Neural cell (in vitro differentiated cells): ENCODE data around the gene C1QTNF9B. TPM values are rescaled to one million over a fixed set of nuclear protein-coding genes. Genes with fewer than 3 reads are reported as not detected.

Source experiments
- H2AFZ ChIP-seq: fragments of 200-600, 300-800 bp; sonication (generic), shearing (Covaris generic); 2 replicates; pipeline ENCODE4 v1.6.0; 2014; ENCODE audit warnings: low read depth, mild to moderate bottlenecking, antibody characterized with exemption, low read length, moderate library complexity
- H3F3A ChIP-seq: fragments of 200-600 bp; shearing (Covaris generic); 2 replicates; pipeline ENCODE4 v1.6.1; 2016; ENCODE audit warnings: mild to moderate bottlenecking, moderate library complexity, mixed read lengths, antibody characterized with exemption, low read length; ENCODE audit not compliant: insufficient read depth, poor library complexity, severe bottlenecking
- H3K27ac ChIP-seq: fragments of 200-600, 300-800 bp; sonication (generic), shearing (Covaris generic); 2 replicates; pipeline ENCODE4 v1.5.1; 2014; ENCODE audit warnings: mild to moderate bottlenecking, low read length, moderate library complexity
- H3K27me3 ChIP-seq: fragments of 300-800, 200-600 bp; sonication (generic), shearing (Covaris generic); 2 replicates; pipeline ENCODE4 v1.6.0; 2014; ENCODE audit warnings: mild to moderate bottlenecking, low read depth, low read length, moderate library complexity; ENCODE audit not compliant: insufficient read depth
- H3K36me3 ChIP-seq: fragments of 300-800, 200-600 bp; sonication (generic), shearing (Covaris generic); 2 replicates; pipeline ENCODE4 v1.5.1; 2014; ENCODE audit warnings: mild to moderate bottlenecking, antibody characterized with exemption, low read length, moderate library complexity; ENCODE audit not compliant: insufficient read depth
- H3K4me2 ChIP-seq: fragments of 300-800, 200-600 bp; sonication (generic), shearing (Covaris generic); 2 replicates; pipeline ENCODE4 v1.6.0; 2014; ENCODE audit warnings: mild to moderate bottlenecking, low read length
- H3K4me3 ChIP-seq: fragments of 300-800, 200-600 bp; sonication (generic), shearing (Covaris generic); 2 replicates; pipeline ENCODE4 v1.5.1; 2014; ENCODE audit warnings: mild to moderate bottlenecking, low read length, moderate library complexity
- H3K79me2 ChIP-seq: fragments of 200-600 bp; shearing (Covaris generic); replicated peaks from 2 replicates; pipeline ENCODE4 v1.6.0; 2014; ENCODE audit warnings: mild to moderate bottlenecking, low read length, moderate library complexity; ENCODE audit not compliant: insufficient read depth
- H3K9ac ChIP-seq: fragments of 300-800, 200-600 bp; sonication (generic), shearing (Covaris generic); 2 replicates; pipeline ENCODE4 v1.6.1; 2016; ENCODE audit warnings: mild to moderate bottlenecking, low read length, mixed read lengths
- H3K9me2 ChIP-seq: fragments of 200-600 bp; shearing (Covaris generic); 2 replicates; pipeline ENCODE4 v1.6.1; 2016; ENCODE audit warnings: mild to moderate bottlenecking, low read length, mixed read lengths; ENCODE audit not compliant: insufficient read depth
- H3K9me3 ChIP-seq: fragments of 200-600, 300-800 bp; sonication (generic), shearing (Covaris generic); 2 replicates; pipeline ENCODE4 v1.6.1; 2016; ENCODE audit warnings: mild to moderate bottlenecking, mixed run types, low read length, moderate library complexity, mixed read lengths
- H4K20me1 ChIP-seq: fragments of 200-600 bp; shearing (Covaris generic); 2 replicates; pipeline ENCODE4 v1.6.1; 2016; ENCODE audit warnings: mild to moderate bottlenecking, mixed run types; ENCODE audit not compliant: insufficient read depth
- CTCF ChIP-seq: fragments of 450-650 bp; IDR thresholded peaks from 2 replicates; pipeline ENCODE4 v1.5.1; 2014; ENCODE audit warnings: antibody characterized with exemption, mild to moderate bottlenecking, moderate library complexity; ENCODE audit not compliant: poor library complexity, severe bottlenecking
- EP300 ChIP-seq: fragments of 450-650 bp; conservative IDR thresholded peaks from 2 replicates; pipeline ENCODE4 v1.6.1; 2014; ENCODE audit warnings: antibody characterized with exemption, mild to moderate bottlenecking, moderate library complexity; ENCODE audit not compliant: poor library complexity, severe bottlenecking
- EZH2 ChIP-seq: fragments of 200-600, 300-800 bp; shearing (Covaris generic), sonication (generic); IDR thresholded peaks from 2 replicates; pipeline ENCODE4 v1.6.1; 2014; ENCODE audit warnings: antibody characterized with exemption, low read length, borderline replicate concordance, mild to moderate bottlenecking; ENCODE audit not compliant: insufficient read depth, poor library complexity, severe bottlenecking
- MXI1 ChIP-seq: fragments of 450-650 bp; conservative IDR thresholded peaks from 2 replicates; pipeline ENCODE4 v1.6.1; 2014; ENCODE audit warnings: antibody characterized with exemption, mild to moderate bottlenecking; ENCODE audit not compliant: poor library complexity, severe bottlenecking
- POLR2AphosphoS5 ChIP-seq: IDR thresholded peaks from 2 replicates; pipeline ENCODE4 v1.6.1; 2012
- RAD21 ChIP-seq: fragments of 450-650 bp; conservative IDR thresholded peaks from 2 replicates; pipeline ENCODE4 v1.6.1; 2014; ENCODE audit warnings: antibody characterized with exemption, mild to moderate bottlenecking, moderate library complexity
- REST ChIP-seq: IDR thresholded peaks from 2 replicates; pipeline ENCODE4 v1.6.1; 2012; ENCODE audit warnings: borderline replicate concordance
- SMC3 ChIP-seq: fragments of 450-650 bp; conservative IDR thresholded peaks from 2 replicates; pipeline ENCODE4 v1.6.1; 2014; ENCODE audit warnings: antibody characterized with exemption, mild to moderate bottlenecking, moderate library complexity; ENCODE audit not compliant: poor library complexity
- TAF1 ChIP-seq: IDR thresholded peaks from 2 replicates; pipeline ENCODE4 v1.6.1; 2012; ENCODE audit warnings: low read depth
- polyA plus RNA-seq: library from polyadenylated mRNA; depleted of rRNA; stranded (reverse); fragments of >200 nt; gene quantifications from 2 replicates; pipeline ENCODE4 v1.2.3, GENCODE V29; 2014

The C1QTNF9B gene
- polyA plus RNA-seq, 1 donor from 2014 or later: 1.5 TPM

GRCh38 chr13:23871616-23872220 is 25.6 kb downstream of the C1QTNF9B start:
- H3K9ac ChIP-seq: no peak overlapping the region
- no peak overlapping the region for H3K27ac ChIP-seq
- H3K36me3 ChIP-seq: no peaks in the 10 kb centered on the region
- no peak overlapping the region for H3K4me2 ChIP-seq
- no peak overlapping the region for H2AFZ ChIP-seq
- no peaks in the 10 kb centered on the region for H3K9me3 ChIP-seq
- H3K27me3 ChIP-seq: no peaks in the 10 kb centered on the region
- TF ChIP-seq MXI1 (no peak), REST (no peak), SMC3 (peak; percentile 86), POLR2AphosphoS5 (no peak), CTCF (peak; percentile 75), TAF1 (no peak), EP300 (no peak), RAD21 (peak; percentile 84), EZH2 (no peak)
- no peaks in the 10 kb centered on the region for H4K20me1 ChIP-seq
- H3K9me2 ChIP-seq: no peaks in the 10 kb centered on the region
- H3K79me2 ChIP-seq: no peaks in the 10 kb centered on the region
- no peaks in the 10 kb centered on the region for H3F3A ChIP-seq
- H3K4me3 ChIP-seq: no peak overlapping the region

- Histone ChIP-seq H3K4me2 (no peak overlapping the region), H3K27ac (no peak overlapping the region), H3F3A (no peaks in the 10 kb centered on the region), H3K9me2 (no peaks in the 10 kb centered on the region), H3K36me3 (no peaks in the 10 kb centered on the region), H3K9ac (no peak overlapping the region), H3K9me3 (no peaks in the 10 kb centered on the region), H2AFZ (no peak overlapping the region), H3K79me2 (no peaks in the 10 kb centered on the region), H3K4me3 (no peak overlapping the region), H3K27me3 (no peaks in the 10 kb centered on the region), H4K20me1 (no peaks in the 10 kb centered on the region)
- TF ChIP-seq REST: no peak
These were observed 26.8 kb downstream of the C1QTNF9B start for GRCh38 chr13:23870356-23871140.
